DOHH2 (cell line): ENCODE results near the gene KIF26B.

Experiments
- EZH2phosphoT487 ChIP-seq: fragments of 200-600 bp; sonication (generic); IDR thresholded peaks from 2 replicates; pipeline ENCODE4 v1.6.1; 2017; ENCODE audit warnings: borderline replicate concordance, mild to moderate bottlenecking, antibody characterized with exemption, low read length, moderate library complexity, mixed read lengths
- TF ChIP-seq, protein P1 (sequence below): fragments of 200-600 bp; sonication (generic); IDR thresholded peaks from one replicate; pipeline ENCODE4 v1.5.1; 2014; ENCODE audit warnings: antibody characterized with exemption, mild to moderate bottlenecking, low read depth, low read length; ENCODE audit not compliant: poor library complexity, severe bottlenecking

DNA sequence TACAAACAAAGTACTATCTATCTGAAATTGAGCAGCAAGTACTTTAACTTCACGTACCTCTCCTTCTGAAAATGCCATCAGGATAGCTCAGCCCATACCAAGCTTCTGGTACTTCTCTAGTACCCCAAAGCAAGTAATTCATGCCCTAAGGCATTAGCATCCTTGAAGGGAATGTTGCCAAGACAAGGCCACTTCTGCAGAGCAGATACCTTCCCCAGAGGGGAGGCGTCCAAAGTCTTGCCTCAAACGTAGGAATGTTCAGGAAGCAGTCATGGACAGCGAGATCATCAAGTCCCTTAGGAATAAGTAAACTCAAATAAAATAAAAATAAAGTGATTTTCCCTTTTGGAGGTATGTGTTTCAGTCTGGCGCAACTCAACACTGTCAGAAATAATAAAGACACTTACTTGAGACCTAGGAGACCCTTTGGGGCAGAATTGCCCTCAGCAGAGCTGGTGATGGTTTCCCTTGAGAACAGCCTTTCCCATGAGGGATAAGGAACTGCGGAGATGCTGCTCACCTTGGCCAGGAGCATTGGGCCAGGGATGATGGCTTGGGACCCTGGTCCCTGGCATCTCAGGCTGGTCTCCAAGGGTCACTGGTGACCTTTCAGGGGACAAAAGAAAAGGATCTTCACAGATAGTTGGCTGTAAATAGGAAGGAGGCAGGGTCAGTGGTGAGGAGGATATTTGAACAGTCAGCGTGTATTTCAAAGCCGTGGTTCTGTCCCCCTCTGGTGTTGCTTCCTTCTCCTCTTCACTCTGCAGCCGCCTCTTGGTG, 522.9 kb downstream of the KIF26B start:
- TF ChIP-seq, protein P1, sequence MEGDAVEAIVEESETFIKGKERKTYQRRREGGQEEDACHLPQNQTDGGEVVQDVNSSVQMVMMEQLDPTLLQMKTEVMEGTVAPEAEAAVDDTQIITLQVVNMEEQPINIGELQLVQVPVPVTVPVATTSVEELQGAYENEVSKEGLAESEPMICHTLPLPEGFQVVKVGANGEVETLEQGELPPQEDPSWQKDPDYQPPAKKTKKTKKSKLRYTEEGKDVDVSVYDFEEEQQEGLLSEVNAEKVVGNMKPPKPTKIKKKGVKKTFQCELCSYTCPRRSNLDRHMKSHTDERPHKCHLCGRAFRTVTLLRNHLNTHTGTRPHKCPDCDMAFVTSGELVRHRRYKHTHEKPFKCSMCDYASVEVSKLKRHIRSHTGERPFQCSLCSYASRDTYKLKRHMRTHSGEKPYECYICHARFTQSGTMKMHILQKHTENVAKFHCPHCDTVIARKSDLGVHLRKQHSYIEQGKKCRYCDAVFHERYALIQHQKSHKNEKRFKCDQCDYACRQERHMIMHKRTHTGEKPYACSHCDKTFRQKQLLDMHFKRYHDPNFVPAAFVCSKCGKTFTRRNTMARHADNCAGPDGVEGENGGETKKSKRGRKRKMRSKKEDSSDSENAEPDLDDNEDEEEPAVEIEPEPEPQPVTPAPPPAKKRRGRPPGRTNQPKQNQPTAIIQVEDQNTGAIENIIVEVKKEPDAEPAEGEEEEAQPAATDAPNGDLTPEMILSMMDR: no peak
- TF ChIP-seq EZH2phosphoT487: no peak
